Measurements from ENCODE around the gene TMEM187. TPM values are rescaled to one million over a fixed set of nuclear protein-coding genes. Genes with fewer than 3 reads are reported as not detected.
A peak's percentile ranks its signal among the peaks of the same experiment; 100 is the strongest.

Gene TMEM187
- total and polyA plus RNA-seq, 2 of the 4 experiments (the other 2 are of a cell fraction): 3.4 to 6.2 TPM

DNA sequence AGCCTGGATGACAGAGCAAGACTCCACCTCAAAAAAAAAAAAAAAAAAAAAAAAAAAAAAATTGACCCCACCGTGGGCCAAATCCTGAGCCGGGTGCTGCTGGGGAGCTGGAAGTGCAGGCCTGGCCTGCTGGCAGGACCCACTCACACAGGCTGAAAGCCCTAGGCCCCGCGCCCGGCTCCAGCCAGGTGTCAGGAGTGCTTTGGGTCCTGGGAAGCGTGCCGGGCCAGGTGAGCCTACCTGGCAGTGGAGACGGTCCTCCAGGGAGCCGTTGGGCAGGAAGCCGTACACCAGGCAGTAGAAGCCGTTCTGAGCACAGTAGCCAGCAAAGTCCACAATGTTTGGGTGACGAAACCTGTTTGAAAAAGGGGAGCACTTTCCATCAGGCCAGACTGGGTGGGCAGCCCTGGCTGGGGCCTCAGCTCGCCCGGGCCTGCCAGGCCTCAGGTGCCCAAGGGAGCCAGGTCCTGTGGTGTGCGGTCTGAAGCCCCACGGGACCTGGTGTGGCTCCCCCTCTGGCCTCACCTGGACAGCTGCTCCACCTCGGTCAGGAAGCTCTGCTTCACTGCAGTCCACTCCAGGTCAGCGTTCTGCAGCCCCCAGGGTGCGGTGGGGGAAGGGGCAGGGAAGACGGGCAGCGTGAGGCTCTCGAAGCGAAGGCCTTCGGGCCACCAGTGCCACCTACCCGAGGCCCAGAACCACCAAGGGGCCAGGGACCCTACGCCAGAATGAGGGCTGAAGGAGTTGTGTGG, 45.4 kb downstream of the TMEM187 start:
- 86% methylated on average over 12 of the region's 26 CpGs; no CpG with 5 or more reads in 1 of the 2 experiments for WGBS, 2 experiments (ENCODE audit: extremely low coverage in 2 of 2, insufficient read length in 1 of 2)
- no peak overlapping the region for H2BK5ac ChIP-seq (ENCODE audit: low read depth, low read length, poor library complexity, severe bottlenecking)
- no peaks in the 10 kb centered on the region for H3K27me3 ChIP-seq (ENCODE audit: control insufficient read depth, insufficient read depth, low read length)
- H4K8ac ChIP-seq (ENCODE audit: low read depth in 2 of 2, low read length in 2 of 2): no peak overlapping the region
- H3K9me3 ChIP-seq (ENCODE audit: control insufficient read depth, insufficient read depth, low read length): no peaks in the 10 kb centered on the region
- CTCF ChIA-PET: interaction anchor here (0.7 kb wide), 1 partner anchor 102 kb away, joined by 5 read pairs; no protein-coding TSS in a partner anchor
- H4K5ac ChIP-seq (ENCODE audit: low read depth, low read length): no peak overlapping the region
- no peak overlapping the region for H3K18ac ChIP-seq (ENCODE audit: low read depth, low read length)
- dilution Hi-C loops (cut with HindIII; ENCODE audit: low sequenced_read_pairs, unreplicated experiment): no loop called here
- H4K20me1 ChIP-seq (ENCODE audit: insufficient read depth, low read length): no peaks in the 10 kb centered on the region
- H3K79me1 ChIP-seq (ENCODE audit: low read depth in 1 of 2, low read length in 2 of 2): peaks cover 0 to 20% of the 10 kb centered on the region in 2 experiments; a peak in 2 of 4 replicates
- DNase-seq (no peak), ATAC-seq (ENCODE audit: low read depth) (no peak)
- H2AFZ ChIP-seq (replicated peaks; ENCODE audit: low read length, poor library complexity): no peak overlapping the region
- H3K36me3 ChIP-seq (ENCODE audit: control insufficient read depth, insufficient read depth, low read length): peaks cover 20% of the 10 kb centered on the region
- no peak overlapping the region for H2BK20ac ChIP-seq (ENCODE audit: low read depth, low read length)
- intact Hi-C loops (cut with micrococcal nuclease): no loop called here
- in situ Hi-C loops (cut with MboI; ENCODE audit: low sequenced_read_pairs): no loop called here
- no peak overlapping the region for H3K9ac ChIP-seq (ENCODE audit: low read depth, low read length)
- H2AK5ac ChIP-seq (ENCODE audit: low read depth, low read length): 0 out of 2 replicates have a peak overlapping the region, but pooled peaks have one; percentile 33
- no peak overlapping the region for H3K14ac ChIP-seq (replicated peaks; ENCODE audit: low read depth, low read length)
- no peak overlapping the region for H3K27ac ChIP-seq (ENCODE audit: insufficient read depth, low read length)
- POLR2A ChIA-PET (ENCODE audit: unreplicated experiment): interaction anchor here (0.7 kb wide), 1 partner anchor 47 kb away, joined by 6 read pairs; no protein-coding TSS in a partner anchor
- H4K91ac ChIP-seq (ENCODE audit: insufficient read depth, low read depth, low read length): no peak overlapping the region
- H2BK15ac ChIP-seq (ENCODE audit: low read depth, low read length): no peak overlapping the region
- peak overlapping the region; percentile 71; the same call in 1 of the 2 replicates for H3K23ac ChIP-seq (ENCODE audit: low read depth, low read length)
- no peak overlapping the region for H3K56ac ChIP-seq (ENCODE audit: extremely low read depth, insufficient read depth, low read length)
- H3K4me2 ChIP-seq (ENCODE audit: low read depth, low read length): peak overlapping the region; percentile 19; the same call in 1 of the 2 replicates
- no peak overlapping the region for H3K4me3 ChIP-seq (ENCODE audit: insufficient read depth, low read depth, low read length)
- H2AK9ac ChIP-seq (replicated peaks; ENCODE audit: low read depth, low read length, poor library complexity): peak overlapping the region; percentile 97
- no peak overlapping the region for H3K4ac ChIP-seq (ENCODE audit: low read depth, low read length)
- BruUV-seq (replicated peaks): no TSS peak
- H2BK120ac ChIP-seq (ENCODE audit: low read depth, low read length): no peak overlapping the region
- peaks cover 20% of the 10 kb centered on the region for H3K4me1 ChIP-seq (ENCODE audit: control insufficient read depth, insufficient read depth, low read length)
- H3K9me1 ChIP-seq (ENCODE audit: insufficient read depth, low read length): no peaks in the 10 kb centered on the region
- TF ChIP-seq, protein P1, sequence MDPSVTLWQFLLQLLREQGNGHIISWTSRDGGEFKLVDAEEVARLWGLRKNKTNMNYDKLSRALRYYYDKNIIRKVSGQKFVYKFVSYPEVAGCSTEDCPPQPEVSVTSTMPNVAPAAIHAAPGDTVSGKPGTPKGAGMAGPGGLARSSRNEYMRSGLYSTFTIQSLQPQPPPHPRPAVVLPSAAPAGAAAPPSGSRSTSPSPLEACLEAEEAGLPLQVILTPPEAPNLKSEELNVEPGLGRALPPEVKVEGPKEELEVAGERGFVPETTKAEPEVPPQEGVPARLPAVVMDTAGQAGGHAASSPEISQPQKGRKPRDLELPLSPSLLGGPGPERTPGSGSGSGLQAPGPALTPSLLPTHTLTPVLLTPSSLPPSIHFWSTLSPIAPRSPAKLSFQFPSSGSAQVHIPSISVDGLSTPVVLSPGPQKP (IDR thresholded peaks at IDR 0.05; ENCODE audit: borderline replicate concordance, low read depth, low read length): no peak
- TF ChIP-seq RCOR1 (IDR thresholded peaks at IDR 0.05; ENCODE audit: insufficient replicate concordance, low read length) (no peak), POLR2A (IDR thresholded peaks at IDR 0.05; ENCODE audit: low read depth, low read length) (no peak), NFE2L2 (IDR thresholded peaks at IDR 0.05; ENCODE audit: low read depth, low read length) (no peak), MXI1 (IDR thresholded peaks at IDR 0.05; ENCODE audit: borderline replicate concordance, low read depth, low read length) (no peak), MAZ (IDR thresholded peaks at IDR 0.05; ENCODE audit: borderline replicate concordance, low read depth, low read length) (no peak), RAD21 (IDR thresholded peaks at IDR 0.05; ENCODE audit: low read length) (no peak), FOS (IDR thresholded peaks at IDR 0.05; ENCODE audit: low read depth, low read length) (no peak), BHLHE40 (IDR thresholded peaks at IDR 0.05; ENCODE audit: low read depth, low read length) (no peak), SMC3 (IDR thresholded peaks at IDR 0.05; ENCODE audit: low read depth, low read length) (no peak), CEBPB (IDR thresholded peaks at IDR 0.05; ENCODE audit: low read depth, low read length) (no peak), MAFK (IDR thresholded peaks at IDR 0.05; ENCODE audit: low read depth, low read length) (no peak), RFX5 (IDR thresholded peaks at IDR 0.05; ENCODE audit: low read depth, low read length) (no peak)
- TF ChIP-seq, protein P2, sequence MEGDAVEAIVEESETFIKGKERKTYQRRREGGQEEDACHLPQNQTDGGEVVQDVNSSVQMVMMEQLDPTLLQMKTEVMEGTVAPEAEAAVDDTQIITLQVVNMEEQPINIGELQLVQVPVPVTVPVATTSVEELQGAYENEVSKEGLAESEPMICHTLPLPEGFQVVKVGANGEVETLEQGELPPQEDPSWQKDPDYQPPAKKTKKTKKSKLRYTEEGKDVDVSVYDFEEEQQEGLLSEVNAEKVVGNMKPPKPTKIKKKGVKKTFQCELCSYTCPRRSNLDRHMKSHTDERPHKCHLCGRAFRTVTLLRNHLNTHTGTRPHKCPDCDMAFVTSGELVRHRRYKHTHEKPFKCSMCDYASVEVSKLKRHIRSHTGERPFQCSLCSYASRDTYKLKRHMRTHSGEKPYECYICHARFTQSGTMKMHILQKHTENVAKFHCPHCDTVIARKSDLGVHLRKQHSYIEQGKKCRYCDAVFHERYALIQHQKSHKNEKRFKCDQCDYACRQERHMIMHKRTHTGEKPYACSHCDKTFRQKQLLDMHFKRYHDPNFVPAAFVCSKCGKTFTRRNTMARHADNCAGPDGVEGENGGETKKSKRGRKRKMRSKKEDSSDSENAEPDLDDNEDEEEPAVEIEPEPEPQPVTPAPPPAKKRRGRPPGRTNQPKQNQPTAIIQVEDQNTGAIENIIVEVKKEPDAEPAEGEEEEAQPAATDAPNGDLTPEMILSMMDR (conservative IDR thresholded peaks at IDR 0.05; ENCODE audit: low read depth, low read length): no peak
- TF ChIP-seq, protein P3, sequence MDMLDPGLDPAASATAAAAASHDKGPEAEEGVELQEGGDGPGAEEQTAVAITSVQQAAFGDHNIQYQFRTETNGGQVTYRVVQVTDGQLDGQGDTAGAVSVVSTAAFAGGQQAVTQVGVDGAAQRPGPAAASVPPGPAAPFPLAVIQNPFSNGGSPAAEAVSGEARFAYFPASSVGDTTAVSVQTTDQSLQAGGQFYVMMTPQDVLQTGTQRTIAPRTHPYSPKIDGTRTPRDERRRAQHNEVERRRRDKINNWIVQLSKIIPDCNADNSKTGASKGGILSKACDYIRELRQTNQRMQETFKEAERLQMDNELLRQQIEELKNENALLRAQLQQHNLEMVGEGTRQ (IDR thresholded peaks at IDR 0.05; ENCODE audit: low read depth, low read length): no peak

Measured in IMR-90 (cell line).